Amniotic stem cell (primary cell): ENCODE measurements around the gene TGFBR2.
"Not testable (repeated sequence)": the region's sequence is repeated elsewhere in the genome, so short reads cannot be mapped to it uniquely, and the experiment has no call there.

Experiments
- DNase-seq: peaks from one replicate; lab custom pipeline; 2025; lab: John Stamatoyannopoulos, UW

TGFBR2 gene

DNA sequence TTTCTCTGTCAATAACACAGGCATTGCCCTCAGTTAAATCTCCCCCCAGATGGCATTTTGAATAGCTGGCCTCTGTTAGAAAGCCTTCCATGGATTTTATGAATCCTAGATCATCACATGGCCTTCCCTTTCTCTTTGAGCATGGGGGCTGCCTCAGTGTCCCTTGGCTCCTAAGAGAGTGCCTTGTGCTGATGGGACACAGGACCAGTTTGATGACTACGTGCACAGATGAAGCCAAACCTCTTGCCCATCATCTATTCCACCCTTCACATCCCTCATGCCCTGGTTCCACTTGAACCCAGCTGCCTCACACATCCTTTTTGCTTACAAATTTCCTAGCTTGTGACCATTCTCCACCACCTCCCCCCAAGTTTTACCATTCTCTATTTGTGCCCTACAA lies 12.9 kb downstream of the TGFBR2 start:
- DNase-seq = no peak

DNA sequence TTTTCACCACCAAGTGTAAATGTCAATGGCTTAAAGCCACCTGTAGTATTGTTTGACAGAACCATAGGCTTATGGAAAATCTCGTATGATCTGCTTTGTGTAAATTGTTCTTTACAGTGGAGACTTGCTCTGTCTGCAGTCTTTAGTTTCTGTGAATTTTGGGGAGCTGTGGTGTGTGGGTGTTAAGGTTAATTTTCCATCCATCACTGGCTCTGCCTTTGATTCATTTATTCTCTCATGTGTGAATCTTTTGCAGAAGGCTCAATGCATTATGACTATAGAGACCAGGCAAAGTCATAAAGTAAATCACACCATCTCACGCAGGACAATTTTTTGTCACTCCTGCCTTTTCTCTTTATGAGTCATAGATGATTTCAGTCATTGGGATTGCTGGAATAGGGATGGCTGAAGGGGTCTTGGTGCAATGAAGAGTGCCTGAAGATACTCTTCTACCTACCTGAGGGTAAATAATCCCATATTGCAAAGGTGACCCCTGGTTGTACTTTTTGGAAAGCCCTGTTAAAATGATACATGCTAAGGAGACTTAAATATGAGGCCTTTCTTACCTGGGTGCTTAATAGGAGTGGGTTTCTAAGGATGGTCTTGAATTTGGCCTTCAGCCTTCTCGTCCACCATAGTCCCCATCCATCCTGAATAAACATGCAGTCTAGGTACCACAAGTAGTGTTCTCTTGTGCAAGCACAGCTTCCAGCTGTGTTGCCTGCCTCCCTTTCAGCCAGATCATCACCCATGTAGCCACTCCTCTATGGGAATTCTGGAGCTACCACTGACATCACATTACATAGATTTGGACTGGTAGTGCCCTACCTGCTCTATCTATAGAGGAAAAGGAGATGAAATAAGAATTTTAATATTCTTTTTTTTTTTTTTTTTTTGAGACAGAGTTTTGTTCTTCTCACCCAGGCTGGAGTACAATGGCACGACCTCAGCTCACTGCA lies 14.3 kb downstream of the TGFBR2 start:
- DNase-seq = no peak

DNA sequence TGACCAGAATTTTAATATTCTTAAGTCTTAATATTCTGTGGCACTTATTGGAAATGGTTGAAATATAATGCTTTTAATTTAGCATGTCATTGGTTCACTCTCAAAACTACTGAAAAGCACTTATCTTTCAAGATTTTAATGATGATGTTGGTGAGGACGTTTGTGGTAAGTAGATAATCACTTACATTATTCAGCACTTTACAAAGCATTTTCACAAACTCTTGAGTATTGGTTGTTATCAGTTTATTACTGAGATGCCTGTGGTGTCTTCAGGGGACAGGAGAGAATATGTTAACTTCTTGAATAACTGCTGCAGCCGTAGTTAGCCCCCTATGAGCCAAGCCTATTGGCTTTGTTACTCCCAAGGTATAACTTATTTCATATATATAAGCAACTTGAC lies 15.2 kb downstream of the TGFBR2 start:
- DNase-seq = no peak

DNA sequence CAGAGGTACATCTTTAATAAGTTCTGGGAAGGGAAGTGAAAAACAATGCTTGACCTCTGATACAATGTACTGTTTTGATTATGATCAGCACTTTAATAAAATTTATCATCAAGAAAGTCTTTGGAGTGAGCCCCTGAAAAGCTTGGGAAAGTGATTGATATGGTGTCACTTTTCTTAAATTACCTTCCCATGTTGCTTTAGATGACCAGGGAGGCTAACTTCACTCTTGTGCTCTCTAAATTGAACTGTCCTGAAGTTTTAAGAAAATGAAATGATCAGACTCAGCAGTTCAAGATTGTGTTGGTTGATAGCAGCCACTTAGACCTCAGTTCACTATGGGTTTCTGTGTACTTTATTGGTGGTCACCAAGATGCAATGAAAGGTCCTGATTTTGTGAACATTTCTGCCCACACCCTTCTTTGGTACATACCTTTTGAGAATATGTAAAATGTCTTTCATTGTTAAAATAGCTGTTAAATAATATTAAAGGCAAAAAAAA lies 15.7 kb downstream of the TGFBR2 start:
- no peak for DNase-seq

DNA sequence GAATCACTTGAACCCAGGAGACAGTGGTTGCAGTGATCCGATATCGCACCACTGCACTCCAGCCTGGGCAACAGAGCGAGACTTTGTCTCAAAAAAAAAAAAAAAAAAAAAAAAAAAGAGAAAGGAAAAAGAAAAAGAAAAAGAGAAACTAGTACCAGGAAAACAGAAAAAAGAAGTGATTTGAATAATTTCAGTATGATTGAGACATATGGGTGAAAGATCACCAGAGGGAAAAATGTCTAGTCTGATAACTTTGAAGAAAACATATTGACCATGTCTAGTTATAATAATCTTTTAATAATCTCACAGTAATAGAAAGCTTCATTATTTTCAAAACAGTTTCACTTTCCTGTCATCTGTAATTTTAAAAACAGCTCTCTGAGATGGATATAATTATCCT lies 16.4 kb downstream of the TGFBR2 start:
- DNase-seq = no peak

DNA sequence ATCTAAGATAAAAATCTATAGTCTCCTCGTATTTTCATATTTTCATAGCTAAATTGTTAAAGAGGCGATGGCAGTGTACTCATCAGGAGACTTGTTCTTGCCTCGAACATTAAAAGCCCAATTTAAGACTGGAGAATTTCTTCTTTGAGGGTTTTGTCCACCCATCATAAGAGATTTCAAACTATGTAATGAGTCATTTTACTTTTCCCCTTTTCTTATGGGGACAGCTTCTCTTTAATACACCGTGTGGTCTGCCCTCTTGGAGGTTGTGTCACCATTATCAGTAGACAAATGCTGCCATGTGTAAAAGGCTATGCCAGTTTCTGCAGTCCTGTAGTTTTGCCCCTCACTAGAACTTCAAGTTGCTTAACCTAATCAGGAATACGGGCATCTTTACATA lies 16.9 kb downstream of the TGFBR2 start:
- DNase-seq = no peak

DNA sequence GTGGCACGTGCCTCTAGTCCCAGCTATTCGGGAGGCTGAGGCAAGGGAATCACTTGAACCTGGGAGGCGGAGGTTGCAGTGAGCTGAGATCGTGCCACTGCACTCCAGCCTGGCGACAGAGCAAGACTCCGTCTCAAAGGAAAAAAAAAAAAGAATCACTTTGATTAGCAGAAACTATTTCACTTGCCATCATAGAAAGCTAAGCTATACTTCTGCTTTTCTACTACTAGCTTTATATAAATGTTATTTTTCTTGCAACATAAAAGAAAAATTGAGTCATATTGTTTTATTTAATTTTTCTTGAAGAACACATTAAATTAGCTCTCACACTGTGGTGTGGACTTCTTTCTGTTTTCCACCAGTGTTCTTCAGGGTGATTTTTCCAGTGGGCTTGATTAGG lies 18.1 kb downstream of the TGFBR2 start:
- not testable (repeated sequence) for DNase-seq

DNA sequence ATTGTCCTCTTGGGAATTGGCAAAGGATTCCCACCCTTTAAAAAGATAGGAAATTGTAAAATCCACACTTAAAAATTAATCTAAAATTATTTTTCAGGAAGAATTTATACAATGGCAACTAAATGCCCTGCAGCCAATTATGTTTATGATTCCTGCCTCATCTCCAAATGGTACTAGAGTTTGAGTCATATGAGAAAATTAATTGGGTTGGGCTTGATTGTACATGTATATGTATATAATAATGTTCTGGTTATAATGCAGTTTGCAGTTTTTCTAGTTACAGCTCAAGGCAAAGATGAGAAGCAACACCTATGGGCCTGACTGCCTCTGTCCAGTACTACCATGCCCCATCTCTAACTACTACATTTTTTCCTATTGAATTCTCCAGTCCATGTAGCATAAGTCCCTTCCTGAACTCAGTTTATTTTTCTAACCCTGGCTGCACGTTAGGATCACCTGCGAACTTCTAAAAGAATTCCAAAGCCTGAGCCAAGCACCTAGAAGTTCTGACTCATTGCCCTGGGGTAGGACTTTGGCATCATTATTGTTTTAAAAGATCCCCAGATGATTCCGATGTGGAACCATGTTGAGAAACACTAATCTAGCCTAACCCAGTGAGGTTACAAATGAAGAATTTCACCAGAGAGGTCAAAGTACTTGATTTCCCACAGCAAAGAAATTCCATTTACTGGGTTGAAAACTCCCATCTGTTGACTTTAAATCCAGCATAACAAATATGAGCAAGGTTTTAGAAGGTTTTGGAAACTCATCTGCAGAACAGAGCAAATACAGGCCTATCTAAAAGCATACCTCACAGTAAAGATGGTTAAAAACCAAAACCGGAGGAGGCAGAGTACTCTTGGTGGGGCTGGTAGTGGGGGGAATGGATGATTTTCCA lies 19.4 kb downstream of the TGFBR2 start:
- DNase-seq = no peak

DNA sequence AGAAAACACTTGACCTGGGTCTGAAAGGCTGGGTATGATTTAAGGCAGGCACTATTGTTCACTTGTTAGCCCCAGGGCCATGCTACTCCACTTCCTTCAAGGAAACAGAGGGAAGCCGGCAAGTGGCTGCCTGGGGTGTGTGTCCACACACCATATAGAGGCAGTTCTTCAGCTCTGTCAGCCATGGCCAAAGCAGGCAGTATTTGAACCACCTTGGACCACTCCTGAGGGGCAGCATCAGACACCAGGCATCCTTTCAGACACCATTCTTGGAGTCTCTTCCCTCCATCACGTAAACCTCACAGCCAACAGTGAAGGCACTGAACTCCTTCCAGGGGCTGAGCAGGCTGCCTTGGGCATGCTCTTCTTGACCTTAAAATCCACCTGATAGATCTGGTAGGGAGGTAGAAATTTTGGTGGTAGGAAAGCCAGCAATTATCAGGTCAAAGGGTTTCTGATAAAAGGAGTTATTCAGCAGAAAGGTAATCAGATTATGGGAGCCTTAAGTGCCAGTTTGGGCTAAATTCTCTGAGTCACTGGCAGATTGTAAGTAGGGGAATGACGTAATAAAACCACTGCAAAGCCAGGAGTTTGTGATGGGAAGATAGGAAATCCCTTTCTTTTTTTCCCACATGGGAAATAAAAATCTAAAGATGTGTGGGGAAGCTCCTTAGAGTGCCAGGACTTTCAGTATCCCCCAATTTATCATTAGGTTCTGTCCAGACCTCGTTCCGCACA lies 20.2 kb downstream of the TGFBR2 start:
- DNase-seq = no peak

DNA sequence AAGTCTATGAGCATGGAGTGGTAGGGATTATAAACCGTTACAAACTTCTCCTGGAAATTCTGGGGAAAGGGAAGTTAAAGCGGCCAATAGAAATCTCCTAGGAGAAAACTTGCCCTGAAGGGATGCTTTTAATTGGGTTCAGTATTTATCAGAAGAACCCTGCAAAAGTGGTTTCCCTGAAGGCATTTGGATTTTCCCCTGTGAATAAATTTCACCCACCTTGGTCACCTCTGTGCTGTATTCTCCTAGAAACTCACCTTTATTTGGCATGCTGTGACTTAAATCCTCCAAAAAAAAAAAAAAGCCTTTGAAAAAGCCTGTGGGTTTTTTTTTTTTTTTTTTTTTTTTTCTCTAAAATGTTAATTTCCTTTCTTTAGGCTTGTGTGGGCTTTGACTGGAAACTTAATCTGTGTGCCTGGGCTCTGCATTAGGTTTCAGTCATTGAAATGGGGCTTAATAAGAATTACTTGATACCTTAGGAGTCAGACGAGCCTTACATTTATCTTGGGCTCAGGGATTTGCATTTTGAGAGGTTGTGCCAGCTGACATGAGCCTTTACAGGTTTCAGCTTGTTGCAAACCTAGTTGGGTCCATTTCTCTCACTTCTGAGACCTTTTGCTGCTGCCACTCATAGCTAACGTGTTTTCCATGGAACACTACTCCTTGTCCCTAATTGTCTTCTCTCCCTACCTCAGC lies 22.0 kb downstream of the TGFBR2 start:
- DNase-seq = no peak

DNA sequence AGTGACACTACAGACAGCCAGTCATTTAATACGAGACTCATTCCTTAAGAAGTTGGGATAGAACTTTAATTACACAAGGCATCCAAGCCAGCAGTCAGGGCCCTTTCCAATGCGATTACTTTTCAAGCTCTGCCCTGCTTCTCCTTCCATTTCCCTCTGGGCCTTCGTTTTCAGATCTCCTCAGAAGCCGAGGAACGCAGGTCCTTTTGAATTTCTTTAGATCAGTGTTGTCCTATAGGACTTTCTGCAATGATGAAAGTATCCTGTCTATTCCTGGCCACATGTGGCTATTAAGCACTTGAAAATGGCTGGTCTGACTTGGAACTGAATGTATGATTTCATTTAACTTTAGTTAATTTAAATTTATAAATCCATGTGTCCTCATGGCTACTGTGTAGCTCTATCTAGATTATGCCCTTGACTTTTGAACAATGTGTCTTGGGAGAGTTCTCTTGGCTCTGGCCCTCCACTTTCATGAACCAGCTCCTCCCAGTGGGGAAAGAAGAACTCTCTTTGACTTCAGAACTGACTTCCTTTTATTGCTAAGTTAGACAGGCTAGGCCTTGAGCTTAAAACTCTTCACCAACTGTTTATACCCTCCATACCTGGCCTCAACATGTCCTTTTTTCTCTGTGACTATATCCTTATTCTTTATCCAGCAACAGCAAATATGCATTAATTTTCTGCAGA lies 22.6 kb downstream of the TGFBR2 start:
- no peak for DNase-seq

DNA sequence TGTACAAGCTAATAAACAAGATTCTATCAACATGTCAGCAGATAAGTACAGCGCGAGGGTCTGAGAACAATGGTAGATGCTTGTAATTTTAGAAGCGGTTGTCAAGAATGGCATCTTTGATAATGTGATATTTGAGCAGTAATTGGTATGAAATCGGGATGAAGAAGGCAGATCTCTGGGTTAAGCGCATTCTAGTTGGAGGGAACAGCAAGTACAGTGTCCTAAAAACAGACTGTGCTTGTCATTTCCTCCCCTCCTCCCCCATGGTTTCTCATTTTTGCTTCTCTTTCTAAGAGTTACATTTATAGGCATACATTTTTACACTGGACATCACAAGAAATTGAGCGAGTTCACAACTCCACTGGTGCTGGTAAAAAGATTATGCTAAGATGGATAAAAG lies 23.3 kb downstream of the TGFBR2 start:
- DNase-seq = no peak

DNA sequence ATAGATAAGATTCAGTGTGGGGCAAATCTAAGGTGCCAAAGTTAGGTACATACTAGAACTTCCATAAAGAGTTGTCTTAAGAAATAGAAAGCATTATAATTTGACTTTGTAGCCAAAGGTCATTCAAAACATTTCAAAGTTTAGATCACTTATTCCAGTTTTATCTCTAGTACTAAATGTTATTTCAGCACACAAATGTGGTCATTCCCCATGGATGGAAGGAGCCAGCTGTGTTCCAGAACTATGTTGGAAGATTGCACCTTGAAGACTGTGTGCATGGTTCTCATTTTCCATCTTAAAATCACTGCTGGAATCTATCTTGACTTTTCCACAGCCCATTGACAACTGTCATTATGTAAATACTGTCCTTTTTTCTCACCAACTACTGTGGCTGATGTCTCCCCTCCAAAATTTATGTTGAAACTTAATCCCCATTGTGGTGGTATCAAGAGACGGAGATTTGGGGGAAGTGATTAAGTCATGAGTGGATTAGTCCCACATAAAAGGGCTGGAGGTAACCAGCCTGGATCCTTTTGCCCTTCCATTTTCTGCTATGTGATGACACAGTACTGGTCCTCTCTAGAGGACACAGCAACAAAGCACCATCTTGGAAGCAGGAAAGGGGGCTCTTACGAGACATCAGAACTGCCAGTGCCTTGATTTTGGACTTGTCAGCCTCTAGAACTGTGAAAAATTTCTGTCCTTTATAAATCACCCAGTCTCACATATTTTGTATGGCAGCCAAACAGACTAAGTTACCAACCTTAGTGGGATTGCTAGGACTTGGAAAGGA lies 24.0 kb downstream of the TGFBR2 start:
- DNase-seq = no peak

DNA sequence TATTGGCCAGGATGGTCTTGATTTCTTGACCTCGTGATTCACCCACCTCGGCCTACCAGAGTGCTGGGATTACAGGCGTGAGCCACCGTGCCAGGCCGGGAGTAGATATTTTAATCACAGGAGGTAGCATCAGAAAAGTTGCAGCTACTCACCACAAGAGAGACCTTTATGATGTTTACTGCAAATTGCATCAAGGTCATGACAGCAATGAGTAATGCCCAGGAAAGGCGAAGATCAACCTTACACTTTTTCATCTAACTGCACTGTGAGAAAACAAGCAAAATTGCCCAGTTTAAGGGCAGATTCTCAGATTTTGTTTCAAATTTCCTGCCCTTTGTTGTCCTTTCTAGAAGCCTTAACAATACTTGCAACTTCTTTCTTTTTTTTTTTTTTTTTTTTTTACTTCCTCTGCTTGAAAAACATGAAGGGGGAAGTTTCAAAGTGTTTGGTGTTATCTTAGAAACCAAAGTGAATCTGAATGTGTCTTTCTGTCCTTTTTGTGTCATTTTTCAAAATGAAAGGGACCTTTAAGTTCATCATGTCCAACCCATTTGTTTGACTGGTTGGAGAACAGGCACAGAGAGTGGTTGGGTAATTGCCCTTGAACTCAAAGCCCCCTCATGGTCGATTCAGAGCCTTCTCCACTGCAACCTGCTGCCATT lies 25.0 kb downstream of the TGFBR2 start:
- DNase-seq = no peak

DNA sequence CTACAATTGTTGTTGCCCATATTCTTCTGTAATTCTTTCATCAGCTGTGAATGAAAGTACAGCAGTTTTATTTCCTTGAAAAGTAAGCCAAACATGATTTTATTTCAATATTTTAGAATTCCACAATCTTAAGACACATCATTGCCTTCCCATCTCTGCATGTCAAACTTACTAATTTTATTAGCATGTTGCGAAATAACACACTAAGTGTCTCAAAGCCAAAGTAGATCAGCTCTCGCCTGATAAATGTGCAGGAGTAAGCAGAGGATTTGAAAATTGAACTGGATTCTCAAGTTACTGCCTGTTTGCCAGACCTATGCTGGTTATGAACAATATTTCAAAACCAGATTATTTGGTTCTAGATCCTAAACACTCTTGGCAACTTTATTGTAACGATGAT lies 25.7 kb downstream of the TGFBR2 start:
- DNase-seq = no peak

DNA sequence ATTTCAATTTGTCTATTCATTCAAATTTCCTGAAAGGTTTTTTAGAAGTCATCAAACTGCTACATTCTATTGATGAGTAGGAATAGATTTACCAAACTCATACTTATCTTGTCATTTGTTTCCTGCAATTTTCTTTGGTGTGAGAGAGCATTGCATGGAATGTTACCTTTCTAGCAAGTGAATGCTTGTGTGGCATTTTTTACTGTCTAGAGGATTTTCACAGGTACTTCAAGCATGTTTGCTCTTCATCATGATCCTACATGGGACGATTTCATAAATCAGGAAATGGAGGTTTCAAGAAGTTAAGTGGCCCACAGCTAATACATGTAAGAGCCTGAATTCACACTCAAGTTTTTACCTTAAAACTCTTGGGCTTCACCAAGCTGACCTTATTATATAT lies 26.1 kb downstream of the TGFBR2 start:
- no peak for DNase-seq

DNA sequence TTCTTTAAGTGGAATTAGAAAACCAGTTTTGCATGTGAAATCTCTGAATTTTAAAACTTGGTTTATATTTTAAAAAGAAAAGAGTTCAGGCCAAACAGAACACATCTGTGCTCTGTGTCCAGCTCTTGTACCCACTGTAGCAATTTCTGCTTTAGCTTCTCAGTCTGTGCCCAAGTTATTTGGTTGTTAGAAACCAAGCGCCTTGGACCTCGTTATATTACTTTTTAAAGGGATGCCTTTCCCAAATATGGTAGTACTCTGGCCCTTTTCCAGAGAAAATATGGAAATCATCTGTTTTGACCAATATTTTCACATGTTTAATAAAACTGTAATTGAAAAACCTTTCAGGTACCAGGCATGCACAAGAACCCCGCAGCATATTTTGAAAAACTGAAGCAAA lies 27.3 kb downstream of the TGFBR2 start:
- DNase-seq = no peak

DNA sequence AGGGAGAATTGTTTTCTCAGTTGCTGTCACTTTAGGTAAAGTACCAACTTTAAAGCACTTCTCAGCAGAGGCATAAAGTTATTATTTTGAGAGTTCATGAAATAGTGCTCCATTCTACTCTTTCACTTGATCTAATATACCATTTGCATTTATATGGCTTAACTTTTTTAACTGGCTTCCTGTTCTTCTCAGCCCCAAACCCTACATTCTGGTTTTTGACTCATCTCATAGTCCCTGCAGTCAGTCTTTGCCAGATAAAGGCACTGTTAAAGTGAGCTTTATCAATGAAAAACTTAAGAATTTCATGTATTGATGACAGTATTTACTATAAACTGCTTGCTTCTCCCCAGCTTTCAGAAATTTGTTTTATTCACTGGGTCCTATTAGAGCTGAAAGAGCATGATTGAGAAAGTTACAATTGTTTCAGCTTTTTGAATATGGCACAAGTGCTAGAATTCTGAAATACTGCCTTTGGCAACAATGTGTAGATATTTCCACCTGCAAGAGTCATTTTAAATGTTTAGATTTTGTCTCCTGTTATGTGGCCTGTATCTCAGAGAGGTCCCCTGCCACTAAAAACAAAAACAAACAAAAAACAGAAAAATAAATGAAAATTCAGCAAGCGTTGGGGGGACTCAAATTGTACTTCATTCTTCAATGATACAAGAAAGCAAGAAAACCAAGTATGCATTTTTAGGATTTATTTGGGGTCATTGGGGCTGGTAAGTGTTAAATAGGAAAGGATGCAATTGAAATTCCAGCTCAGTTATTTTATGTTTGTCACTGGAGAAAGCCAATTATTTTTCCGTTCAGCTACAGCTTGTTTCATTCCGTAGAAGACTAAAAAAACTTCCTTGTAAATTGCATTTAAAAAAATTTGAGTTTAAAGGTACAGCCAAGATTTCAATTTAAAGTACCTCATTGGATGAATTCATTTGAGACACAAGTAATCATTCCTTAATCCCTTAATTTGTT lies 28.6 kb downstream of the TGFBR2 start:
- no peak for DNase-seq
